Measurements from ENCODE around the gene NDUFA11. TPM values are rescaled to one million over a fixed set of nuclear protein-coding genes. Genes with fewer than 3 reads are reported as not detected.

NDUFA11 gene
- total RNA-seq, 1 donor, result 265 TPM

GRCh38 chr19:5899728-5900526 is 3.7 kb downstream of the NDUFA11 start:
- Histone ChIP-seq H3K79me2 (ENCODE audit: insufficient read depth, low read length) (peaks cover 55% of the 10 kb centered on the region), H3K4me1 (ENCODE audit: insufficient read depth, low read length) (peaks cover 16% of the 10 kb centered on the region), H4K20me1 (ENCODE audit: insufficient read depth, low read length) (peaks cover 51% of the 10 kb centered on the region), H3K36me3 (ENCODE audit: insufficient read depth, low read length) (peaks cover 8% of the 10 kb centered on the region), H3K4me3 (ENCODE audit: insufficient read depth, low read length) (no peak overlapping the region), H3K27me3 (ENCODE audit: insufficient read depth, low read length) (no peaks in the 10 kb centered on the region), H2AFZ (ENCODE audit: low read length) (no peak overlapping the region), H3K4me2 (ENCODE audit: insufficient read depth, low read length) (no peak overlapping the region), H3K9me3 (ENCODE audit: low read depth, low read length) (no peaks in the 10 kb centered on the region), H3K27ac (ENCODE audit: low read depth, low read length) (no peak overlapping the region)
- no peak for TF ChIP-seq CTCF (IDR thresholded peaks at IDR 0.05; ENCODE audit: extremely low read depth, low read depth, low read length)
- DNase-seq (ENCODE audit: insufficient read length, low spot score, missing footprints), result peak; percentile 1

GRCh38 chr19:5897189-5897969 is 6.2 kb downstream of the NDUFA11 start:
- H2AFZ ChIP-seq (ENCODE audit: low read length), result no peak overlapping the region
- H4K20me1 ChIP-seq (ENCODE audit: insufficient read depth, low read length), result peaks cover 55% of the 10 kb centered on the region
- H3K9me3 ChIP-seq (ENCODE audit: low read depth, low read length), result no peaks in the 10 kb centered on the region
- H3K27ac ChIP-seq (ENCODE audit: low read depth, low read length), result no peak overlapping the region
- H3K4me1 ChIP-seq (ENCODE audit: insufficient read depth, low read length), result peaks cover 8% of the 10 kb centered on the region
- no peaks in the 10 kb centered on the region for H3K27me3 ChIP-seq (ENCODE audit: insufficient read depth, low read length)
- H3K4me2 ChIP-seq (ENCODE audit: insufficient read depth, low read length), result no peak overlapping the region
- TF ChIP-seq CTCF (IDR thresholded peaks at IDR 0.05; ENCODE audit: extremely low read depth, low read depth, low read length), result no peak
- peaks cover 8% of the 10 kb centered on the region for H3K36me3 ChIP-seq (ENCODE audit: insufficient read depth, low read length)
- DNase-seq (ENCODE audit: insufficient read length, low spot score, missing footprints), result peak; percentile 84
- no peak overlapping the region for H3K4me3 ChIP-seq (ENCODE audit: insufficient read depth, low read length)
- peaks cover 43% of the 10 kb centered on the region for H3K79me2 ChIP-seq (ENCODE audit: insufficient read depth, low read length)

- Histone ChIP-seq H2AFZ (ENCODE audit: low read length) (no peak overlapping the region), H3K4me3 (ENCODE audit: insufficient read depth, low read length) (no peak overlapping the region), H3K27ac (ENCODE audit: low read depth, low read length) (no peak overlapping the region), H3K27me3 (ENCODE audit: insufficient read depth, low read length) (peaks cover 8% of the 10 kb centered on the region), H3K4me1 (ENCODE audit: insufficient read depth, low read length) (peaks cover 11% of the 10 kb centered on the region), H4K20me1 (ENCODE audit: insufficient read depth, low read length) (peaks cover 51% of the 10 kb centered on the region), H3K79me2 (ENCODE audit: insufficient read depth, low read length) (peaks cover 36% of the 10 kb centered on the region), H3K36me3 (ENCODE audit: insufficient read depth, low read length) (peaks cover 8% of the 10 kb centered on the region), H3K4me2 (ENCODE audit: insufficient read depth, low read length) (no peak overlapping the region), H3K9me3 (ENCODE audit: low read depth, low read length) (no peaks in the 10 kb centered on the region)
- DNase-seq (ENCODE audit: insufficient read length, low spot score, missing footprints), result peak; percentile 66
- TF ChIP-seq CTCF (IDR thresholded peaks at IDR 0.05; ENCODE audit: extremely low read depth, low read depth, low read length), result no peak
These were observed 7.1 kb downstream of the NDUFA11 start for GRCh38 chr19:5896365-5897076.
